HG03354 (cell line): ENCODE results near the gene MPEG1.

Source experiments
- ATAC-seq: cut with Tn5 transposase; IDR thresholded peaks from one replicate; pipeline ENCODE4 v1.9.1; 2021; ENCODE audit warnings: mild to moderate bottlenecking; ENCODE audit not compliant: unreplicated experiment, poor library complexity, severe bottlenecking

The MPEG1 gene

GRCh38 chr11:59173080-59173963 lies 39.4 kb downstream of the MPEG1 start:
- peak; percentile 3 for ATAC-seq

- ATAC-seq = peak; percentile 45
Measured at GRCh38 chr11:59172345-59173079, 40.2 kb downstream of the MPEG1 start.

- peak; percentile 80 for ATAC-seq
Measured at GRCh38 chr11:59171508-59172322, 41.0 kb downstream of the MPEG1 start, which contains the start of gene DTX4. DTX4 (plus strand) TSS chr11:59172132; CDS start chr11:59172596, 464 bp downstream.

- no peak for ATAC-seq
Measured at GRCh38 chr11:59164028-59164427, 48.7 kb downstream of the MPEG1 start.
